MV-4-11 (cell line): ENCODE data around the gene SF3A2.

Source experiments
- DNase-seq: peaks from one replicate; lab custom pipeline; 2025; lab: John Stamatoyannopoulos, UW

Gene SF3A2

DNA sequence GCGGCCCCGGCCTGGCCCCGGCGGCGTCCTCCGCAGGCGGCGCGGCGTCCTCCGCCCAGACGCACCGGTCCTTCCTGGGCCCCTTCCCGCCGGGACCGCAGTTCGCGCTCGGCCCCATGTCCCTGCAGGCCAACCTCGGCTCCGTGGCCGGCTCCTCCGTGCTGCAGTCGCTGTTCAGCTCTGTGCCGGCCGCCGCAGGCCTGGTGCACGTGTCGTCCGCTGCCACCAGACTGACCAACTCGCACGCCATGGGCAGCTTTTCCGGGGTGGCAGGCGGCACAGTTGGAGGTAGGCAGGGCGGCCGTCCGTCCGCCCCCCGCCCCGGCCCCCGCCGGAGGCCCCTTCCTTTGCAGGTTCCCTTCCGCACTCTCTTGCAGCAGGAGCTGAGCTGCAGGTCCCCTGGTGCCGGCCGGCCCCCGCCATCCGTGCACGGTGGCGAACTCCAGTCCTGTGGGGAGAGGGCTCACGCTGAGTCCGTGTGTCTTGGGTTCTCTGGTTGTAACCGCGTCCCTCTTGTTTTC lies 9.7 kb upstream of the SF3A2 start:
- DNase-seq, result no peak

DNA sequence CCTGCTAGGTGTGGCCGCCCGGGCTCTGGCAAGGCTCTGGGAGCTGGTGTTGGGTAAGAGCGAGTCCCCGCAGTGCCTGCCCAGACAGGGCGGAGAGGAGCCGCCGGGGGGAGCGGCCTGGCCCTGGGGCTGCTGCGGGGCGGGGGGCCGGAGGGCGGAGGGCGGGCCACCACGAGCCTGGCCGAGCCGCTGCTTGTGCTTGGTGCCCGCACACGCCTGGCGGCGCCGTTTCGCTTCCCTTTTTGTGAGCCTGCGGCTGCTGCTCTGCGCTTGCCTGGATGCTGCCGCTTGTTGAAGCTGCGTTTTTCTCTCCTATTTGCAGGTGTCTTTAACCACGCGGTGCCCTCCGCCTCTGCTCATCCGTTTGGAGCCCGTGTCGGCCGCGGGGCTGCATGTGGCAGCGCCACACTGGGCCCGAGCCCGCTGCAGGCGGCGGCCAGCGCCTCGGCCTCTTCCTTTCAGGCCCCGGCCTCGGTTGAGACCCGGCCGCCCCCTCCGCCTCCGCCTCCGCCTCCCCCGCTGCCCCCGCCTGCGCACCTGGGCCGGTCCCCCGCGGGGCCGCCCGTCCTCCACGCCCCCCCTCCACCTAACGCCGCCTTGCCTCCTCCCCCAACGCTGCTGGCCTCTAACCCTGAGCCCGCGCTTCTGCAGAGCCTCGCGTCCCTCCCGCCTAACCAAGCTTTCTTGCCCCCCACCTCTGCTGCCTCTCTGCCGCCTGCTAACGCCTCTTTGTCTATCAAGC lies 9.0 kb upstream of the SF3A2 start:
- peak; percentile 96 for DNase-seq

DNA sequence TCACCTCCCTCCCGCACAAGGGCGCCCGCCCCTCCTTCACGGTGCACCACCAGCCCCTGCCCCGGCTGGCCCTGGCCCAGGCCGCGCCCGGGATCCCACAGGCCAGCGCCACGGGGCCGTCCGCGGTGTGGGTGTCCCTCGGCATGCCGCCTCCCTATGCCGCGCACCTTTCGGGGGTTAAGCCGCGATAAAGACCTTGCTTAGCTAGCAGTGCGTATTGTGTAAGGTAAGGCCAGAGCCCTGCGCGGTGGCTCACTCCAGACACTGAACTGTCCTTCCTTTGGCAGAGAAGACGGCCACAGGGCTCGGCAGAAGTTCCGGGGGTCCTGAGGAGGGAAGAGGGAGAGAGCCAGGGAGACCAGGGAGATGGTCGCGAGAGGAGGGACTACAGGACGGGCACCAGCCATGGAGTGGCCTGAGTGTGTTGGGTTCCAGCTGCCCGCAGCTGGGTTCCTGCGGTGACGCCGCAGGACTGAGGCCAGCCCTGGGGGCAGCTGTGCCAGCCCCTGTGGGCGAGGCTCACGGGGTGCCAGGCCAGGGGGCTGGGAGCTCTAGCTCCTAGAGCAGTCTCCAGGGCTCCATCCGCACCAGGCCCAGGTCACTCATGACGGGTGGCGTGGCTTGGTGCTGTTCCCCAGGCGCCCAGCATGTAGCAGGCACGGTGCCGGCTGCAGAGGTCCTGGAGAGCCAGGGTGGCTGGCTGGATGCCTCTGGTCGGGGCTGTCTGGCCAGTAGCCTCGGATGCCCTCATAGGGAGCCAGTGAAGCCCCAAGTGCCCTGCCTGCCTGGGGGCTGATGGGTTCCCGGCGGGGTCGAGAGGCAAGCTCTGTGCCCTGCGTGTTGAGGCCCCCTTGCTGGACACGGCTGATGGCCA lies 8.2 kb upstream of the SF3A2 start:
- DNase-seq, result no peak

DNA sequence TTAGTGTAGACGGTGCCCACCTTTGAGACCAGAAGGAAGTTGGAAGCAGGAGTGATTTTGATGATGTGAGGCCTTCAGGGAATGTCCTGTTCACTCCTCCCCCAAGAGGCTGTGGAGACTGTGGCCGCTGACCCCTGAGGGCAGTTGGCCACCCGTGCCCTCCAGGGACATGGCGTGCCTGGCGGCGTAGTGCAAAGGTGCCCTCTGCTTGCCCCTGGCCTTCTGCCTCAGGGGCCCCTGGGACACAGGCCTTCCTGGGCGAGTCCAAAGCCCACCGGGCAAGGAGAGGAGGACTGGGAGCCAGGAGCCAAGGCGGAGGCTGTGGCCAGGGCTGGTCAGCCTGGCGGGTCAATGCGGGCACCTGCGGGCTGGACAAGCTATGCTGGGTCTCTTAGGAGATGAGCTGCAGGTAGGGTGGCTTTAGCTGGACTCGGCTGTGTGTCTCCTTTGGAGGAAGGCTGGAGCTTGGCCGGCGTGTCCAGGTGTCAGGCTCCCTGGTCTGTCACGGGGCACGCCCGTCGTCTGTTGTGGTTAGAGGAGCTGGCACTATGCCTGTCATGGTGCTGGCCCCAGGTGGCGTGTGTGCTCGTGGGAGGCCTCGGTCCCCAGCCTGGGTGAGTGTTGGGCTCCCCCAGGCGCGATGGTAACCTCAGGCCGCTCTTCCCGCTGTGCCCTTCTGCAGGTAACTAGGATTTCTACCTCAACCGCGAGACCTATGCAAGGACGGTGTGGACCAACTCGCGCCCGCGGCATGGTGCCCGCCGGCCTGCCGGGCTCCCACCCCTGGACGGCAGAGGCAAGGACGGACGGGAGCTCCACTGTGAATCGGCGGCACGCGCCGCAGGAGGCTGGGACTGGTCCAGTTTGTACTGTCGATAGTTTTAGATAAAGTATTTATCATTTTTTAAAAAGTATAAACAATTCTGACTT lies 7.3 kb upstream of the SF3A2 start:
- DNase-seq, result no peak

DNA sequence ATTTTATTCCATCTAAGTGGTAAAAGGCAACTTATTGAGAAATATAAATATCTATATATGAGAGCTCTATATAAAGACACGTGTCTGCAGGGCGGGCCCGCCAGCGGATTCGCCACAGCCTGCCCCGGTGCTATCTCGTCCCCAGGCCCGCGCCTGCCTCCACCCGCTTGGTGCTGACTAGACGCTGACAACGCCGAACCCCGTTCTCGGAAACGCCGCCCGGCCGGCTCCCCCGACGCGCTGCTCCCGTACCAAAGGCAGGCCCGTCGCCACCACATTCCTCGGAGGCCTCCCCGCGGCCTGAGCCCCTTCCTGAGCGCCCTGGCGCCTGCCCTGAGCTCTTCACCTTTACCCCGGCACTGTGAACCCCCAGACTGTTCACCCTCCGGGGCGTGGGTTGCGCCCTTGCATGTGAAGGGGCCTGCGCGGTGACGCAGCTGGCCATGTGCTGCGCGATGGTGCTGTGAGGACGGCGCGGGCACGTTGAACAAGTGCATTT lies 6.5 kb upstream of the SF3A2 start:
- no peak for DNase-seq

DNA sequence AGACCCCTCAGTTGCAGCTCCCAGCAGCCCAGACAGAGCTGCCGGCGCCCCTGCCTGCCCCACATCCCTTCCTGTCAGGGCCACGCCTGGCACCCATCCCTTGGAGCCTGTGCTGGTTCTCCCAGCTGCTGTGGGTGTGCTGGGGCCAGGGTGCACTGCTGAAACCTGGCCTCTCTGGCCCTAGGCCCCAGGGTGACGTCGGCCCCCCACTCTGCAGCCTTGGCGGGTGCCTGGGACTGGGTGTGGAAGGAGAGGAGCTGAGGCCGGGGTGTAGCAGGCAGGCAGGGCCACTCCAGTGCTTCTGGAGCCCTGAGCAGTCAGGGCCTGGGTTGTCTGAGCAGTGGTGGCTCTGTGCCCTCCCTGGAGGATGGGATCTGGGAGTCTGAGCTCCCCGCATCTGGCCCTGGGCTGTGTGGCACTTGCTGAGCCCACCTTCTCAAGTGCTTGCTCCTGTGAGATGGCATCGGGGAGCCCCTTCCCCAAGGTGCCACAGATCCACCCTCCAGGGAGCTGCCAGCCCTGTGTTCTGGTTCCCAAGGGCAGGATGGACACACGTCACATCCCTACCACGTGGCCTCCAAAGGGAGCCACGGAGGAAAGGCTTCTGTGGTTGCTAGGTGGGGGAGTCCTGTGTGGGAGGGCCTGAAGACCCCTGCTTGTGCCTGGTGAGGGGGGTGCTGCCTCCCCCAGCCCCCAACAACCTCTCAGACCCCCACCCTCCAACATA lies 5.7 kb upstream of the SF3A2 start:
- DNase-seq, result no peak

DNA sequence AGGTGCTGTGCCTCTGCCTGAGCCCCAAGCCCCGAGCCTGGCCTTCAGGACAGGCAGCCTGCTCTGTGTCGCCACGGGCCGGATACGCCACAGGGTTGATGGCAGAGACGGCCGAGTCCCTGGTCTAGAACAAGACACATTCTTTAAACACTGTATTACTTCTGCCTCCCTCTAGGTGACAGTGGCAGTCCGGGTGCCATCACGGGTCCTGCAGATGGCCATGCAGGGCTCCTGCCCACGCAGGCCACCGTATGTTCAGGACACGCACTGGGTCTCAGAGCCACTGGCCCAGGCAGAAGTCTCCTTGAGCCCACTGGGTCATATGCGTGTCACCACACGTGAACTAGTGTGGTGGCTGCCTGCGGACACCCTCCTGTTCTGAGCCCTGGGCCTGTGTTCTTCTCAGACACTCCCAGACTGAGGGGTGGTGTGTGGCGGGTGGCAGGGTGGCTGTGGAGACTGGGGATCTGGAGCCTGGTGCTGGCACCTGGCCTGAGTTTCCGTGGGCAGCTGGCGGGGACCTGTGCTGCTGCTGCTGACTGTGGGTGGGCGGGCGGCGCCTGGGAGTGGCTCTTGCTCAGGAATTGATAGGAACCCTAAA lies 4.9 kb upstream of the SF3A2 start:
- peak; percentile 50 for DNase-seq

DNA sequence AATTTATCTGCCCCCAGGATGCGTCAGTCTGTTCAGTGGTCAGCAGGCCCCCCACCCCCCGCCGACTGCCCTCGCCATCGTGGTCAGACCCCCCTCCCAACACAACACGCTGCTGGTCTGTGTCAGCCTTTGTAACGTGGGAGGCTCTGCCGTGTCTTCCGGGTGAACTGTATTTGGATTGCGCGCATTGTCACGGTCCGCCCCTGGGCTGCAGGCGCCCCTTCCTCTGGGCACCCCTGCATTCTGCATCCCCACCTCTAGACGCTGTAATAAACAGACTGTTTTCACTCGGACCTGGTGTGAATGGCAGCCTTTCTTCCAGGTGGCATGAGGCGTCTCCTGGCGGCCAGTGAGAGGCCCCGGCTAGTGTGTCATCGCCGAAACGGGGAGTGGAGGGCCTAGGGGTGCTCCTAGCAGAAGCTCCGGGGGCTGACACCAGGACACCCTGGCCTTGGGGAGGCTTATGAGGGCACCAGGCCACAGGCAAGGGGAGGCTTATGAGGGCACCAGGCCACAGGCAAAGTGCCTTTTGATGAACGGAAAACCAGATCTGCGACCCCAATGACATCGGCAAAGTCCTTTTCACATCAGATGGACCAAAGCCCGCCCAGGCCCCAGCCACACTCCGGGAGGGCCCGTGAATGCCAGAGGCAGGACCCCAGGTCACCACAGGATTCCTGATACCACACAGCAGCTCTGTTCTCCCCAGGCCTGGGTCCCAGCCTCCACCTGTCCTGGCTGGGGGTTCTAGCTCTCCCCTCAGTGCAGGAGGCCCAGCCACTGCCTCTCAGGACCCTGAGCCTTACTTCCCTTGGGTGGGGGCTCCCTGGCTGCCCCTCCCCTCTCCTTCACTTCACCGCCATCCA lies 4.1 kb upstream of the SF3A2 start:
- no peak for DNase-seq

DNA sequence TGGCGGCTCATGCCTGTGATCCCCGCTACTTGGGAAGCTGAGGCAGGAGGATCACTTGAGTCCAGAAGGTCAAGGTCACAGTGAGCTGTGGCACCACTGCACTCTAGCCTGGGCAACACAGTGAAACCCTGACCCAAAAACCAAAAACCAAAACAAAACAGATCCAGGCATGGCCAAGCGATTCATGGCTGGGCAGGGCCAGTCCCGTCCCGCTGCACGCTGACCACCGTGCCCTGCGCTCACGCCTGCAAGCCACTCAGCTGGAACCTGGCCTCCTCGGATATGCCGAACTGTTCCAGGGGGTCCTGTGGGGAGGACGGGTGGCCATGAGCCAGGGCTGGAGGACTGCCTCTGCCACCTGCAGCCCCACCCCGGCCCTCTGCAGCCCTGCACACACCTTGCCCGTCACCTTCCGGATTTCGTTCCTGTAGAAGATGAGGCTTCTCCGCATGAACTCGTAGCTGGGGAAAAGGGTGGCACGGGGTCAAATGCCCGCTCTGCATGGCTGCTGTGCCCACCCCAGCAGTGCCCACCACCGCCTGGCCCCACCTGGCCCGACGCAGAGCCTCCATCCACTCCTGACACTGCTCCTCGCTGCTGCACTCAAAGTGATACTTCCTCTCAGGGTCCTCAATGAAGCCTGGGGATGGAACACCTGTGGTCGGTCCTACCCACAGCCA lies 2.9 kb upstream of the SF3A2 start:
- no peak for DNase-seq

DNA sequence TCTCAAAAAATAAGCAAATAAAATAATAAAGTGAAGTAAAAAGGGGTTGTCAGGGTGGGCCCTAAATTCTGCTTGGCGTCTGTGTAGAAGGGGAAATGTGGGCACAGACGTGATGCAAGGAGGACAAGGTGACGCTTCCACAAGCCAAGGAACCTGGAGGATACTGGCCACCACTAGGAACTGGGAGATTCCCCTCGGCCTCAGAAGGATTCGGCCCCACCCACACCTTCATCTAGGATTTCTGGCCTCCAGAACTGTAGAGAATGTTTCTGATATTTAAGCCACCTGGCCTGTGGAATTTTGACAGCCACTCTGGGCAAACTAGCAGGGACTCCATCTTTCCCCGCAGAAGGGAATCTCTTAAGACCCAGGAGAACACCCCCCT lies 1.6 kb upstream of the SF3A2 start:
- DNase-seq, result no peak

DNA sequence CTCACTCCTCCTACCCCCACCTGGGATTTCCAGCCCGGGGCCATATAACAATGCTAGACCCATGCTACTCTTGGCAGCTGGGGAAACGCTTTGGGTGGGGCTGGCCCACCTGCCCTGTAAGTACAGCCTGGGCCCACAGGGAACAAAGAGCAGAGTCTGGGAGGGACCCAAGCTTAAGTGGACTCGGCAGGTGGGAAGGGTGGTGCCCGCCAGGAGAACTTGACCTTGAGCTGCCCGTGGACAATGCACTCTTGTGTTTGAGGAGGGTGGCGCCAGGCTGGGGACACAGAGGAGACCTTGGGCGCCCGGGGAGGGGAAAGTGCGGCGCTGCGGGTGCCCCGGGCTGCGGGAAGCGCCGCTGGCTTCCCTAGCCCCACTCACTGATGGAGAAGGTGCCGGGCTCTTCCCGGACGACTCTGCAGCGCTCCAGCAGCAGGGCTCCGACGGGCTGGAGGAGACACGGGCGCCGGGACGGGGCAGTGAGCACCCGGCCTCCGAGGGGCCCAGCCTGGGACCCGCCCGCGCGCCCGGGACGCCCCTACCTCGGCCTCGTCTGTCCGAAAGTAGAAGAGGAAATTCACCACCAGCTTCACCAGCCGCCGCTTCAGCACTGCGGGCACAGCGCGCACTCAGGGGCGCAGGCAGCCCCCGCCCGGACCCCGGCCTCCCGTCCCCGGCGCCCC lies 1.1 kb upstream of the SF3A2 start:
- DNase-seq, result no peak

DNA sequence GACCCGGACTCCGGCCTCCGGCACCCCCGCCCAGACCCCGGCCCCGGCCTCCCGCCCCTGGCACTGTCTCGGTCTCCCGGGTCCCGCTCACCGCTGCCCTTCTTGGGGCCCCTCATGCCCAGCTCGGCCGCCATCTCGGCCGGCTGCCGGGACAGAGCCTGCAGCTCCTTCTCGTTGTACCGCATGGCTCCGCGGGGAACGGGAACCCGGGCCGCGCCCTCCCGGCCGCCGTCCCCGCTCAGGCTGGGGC lies 635 bp upstream of the SF3A2 start:
- DNase-seq, result no peak

DNA sequence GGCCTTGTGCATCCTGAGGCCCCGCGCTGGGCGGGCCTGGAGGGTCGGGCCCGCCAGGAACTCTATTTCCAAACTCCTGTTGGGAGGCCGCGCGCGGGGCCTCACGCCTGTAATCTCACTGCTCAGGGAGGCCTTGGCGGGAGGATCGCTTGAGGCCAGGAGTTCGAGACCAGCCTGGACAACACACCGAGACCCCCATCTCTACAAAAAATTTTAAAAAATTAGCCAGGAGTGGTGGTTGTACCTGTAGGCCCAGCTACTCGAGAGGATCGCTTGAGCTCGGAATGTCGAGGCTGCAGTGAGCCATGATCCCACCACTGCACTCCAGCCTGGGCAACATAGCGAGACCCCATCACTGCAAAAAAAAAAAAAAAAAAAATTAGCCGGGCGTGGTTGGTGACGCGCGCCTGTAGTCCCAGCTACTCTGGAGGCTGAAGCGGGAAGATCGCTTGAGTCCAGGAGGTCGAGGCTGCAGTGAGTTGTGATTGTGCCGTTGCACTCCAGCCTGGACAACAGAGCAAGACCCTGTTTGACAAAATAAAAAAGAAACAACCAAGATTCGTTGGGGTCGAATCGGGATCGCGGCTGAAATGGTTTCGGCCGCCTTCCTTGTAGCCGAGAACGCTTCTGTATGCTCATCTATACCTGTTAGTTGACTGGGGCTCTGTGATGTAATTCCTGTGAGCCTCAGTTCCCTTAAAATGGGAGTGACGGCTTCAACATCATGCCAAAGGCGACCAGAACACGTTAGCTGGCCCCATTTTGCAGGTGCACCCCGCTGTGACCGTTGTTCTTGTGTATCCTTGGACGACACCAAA lies 636 bp downstream of the SF3A2 start:
- no peak for DNase-seq

DNA sequence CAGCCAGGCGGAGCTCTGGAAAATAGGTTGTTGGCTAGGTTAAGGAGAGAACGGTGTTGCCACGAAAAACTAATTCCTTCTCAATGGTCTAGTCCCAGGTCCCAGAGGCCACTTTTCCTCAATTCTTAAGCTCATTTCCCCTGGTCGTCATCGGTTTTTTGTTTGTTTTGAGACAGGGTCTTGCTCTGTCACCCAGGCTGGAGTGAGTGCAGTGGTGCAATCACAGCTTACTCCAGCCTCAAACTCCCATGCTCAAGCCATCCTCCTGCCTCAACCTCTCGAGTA lies 1.2 kb downstream of the SF3A2 start:
- DNase-seq, result no peak

DNA sequence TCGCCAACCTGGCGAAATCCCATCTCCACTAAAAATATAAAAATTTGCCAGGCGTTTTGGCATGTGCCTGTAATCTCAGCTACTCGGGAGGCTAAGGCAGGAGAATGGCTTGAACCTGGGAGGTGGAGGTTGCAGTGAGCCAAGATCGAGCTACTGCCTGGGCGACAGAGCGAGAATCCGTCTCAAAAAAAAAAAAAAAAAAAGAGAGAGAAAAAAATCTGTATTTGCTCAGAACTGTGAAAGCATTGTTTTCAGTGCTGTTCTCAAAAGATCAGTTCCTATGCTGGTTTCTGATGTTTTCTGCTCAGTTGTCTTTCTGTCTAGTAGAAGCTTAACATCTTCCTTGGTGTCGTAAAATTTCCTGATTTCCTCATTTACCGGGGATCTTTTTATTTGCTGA lies 2.5 kb downstream of the SF3A2 start:
- DNase-seq, result peak; percentile 36

DNA sequence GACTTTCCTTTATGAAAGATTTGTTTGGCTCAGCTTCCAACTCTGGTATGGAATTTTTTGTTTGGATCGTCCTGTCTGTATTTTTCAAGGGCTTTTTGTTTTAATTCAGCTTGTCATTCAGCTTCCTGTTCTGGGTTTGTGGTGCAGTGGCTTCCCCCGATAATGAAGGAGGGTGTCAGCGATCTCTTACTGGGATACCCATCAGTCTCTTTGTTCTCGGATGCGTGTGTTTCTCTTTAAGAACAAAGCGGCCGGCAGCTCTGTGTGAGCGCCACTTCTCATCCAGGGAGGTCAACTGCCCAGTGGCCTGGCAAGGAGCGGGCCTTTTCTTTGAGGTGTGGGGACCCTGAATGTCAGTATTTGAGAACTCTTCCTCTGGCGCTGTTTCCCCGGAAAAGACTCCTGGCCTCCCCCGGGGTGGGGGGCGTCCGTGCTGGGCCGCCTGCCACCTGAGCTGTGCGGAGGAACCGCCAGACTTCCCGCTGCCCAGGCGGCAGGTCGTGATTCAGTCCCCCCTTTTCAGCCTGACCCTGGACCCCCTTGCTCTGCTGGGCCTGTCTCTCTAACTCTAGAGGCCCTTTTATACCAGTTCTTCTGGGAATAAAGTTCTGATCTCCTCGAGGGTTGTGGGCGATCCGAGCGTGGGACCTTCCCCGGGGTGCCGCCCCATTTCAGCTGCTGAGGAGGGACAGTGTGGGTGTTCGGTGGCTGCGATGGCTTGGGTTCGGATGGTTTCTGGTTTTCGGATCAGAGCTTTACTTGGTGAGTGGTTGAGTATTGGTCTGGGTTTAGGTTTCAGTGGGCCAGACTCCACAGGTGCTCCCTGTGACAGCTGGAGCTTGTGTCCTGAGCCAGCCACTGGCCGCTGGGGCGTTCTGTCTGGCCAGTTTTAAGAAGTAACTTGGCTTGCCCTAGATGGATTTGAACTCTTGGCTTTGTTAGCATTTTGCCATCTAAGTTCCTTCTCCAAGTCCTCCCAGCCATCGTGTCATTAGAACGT lies 3.4 kb downstream of the SF3A2 start:
- DNase-seq, result peak; percentile 48
